SJCRH30 (cell line): ENCODE data around the gene USP7. TPM values are rescaled to one million over a fixed set of nuclear protein-coding genes. Genes with fewer than 3 reads are reported as not detected.

Experiments used
- DNase-seq, 2 experiments: peaks; one replicate each; pipeline ENCODE4 v3.0.0-alpha.2; 2015 to 2020
- H3K27ac ChIP-seq: fragments of 250-450 bp; sonication (Bioruptor Pico); 2 replicates; pipeline ENCODE4 v1.5.1; 2020; ENCODE audit warnings: mild to moderate bottlenecking, moderate library complexity
- H3K27me3 ChIP-seq: fragments of 250-450 bp; sonication (Bioruptor Pico); 2 replicates; pipeline ENCODE4 v1.5.1; 2020; ENCODE audit warnings: mild to moderate bottlenecking, moderate library complexity
- H3K36me3 ChIP-seq: fragments of 250-450 bp; sonication (Bioruptor Pico); 2 replicates; pipeline ENCODE4 v1.5.1; 2020; ENCODE audit warnings: mild to moderate bottlenecking, moderate library complexity
- H3K4me1 ChIP-seq: fragments of 250-450 bp; sonication (Bioruptor Pico); 2 replicates; pipeline ENCODE4 v1.5.1; 2020; ENCODE audit warnings: mild to moderate bottlenecking, moderate library complexity
- H3K4me3 ChIP-seq: fragments of 250-450 bp; sonication (Bioruptor Pico); 2 replicates; pipeline ENCODE4 v1.5.1; 2020; ENCODE audit warnings: mild to moderate bottlenecking, moderate library complexity
- H3K9me3 ChIP-seq: fragments of 250-450 bp; sonication (Bioruptor Pico); replicated peaks from 2 replicates; pipeline ENCODE4 v1.5.1; 2020; ENCODE audit warnings: mild to moderate bottlenecking, moderate library complexity
- total RNA-seq: library from RNA; depleted of rRNA; stranded (reverse); fragments of >200 nt; shearing (Covaris generic); gene quantifications from 2 replicates; pipeline ENCODE4 v1.2.3, GENCODE V29; 2014

The USP7 gene
- total RNA-seq, 1 experiment from 2014 or later: 91.7 TPM

GRCh38 chr16:8867216-8867931 is 96.3 kb downstream of the USP7 start:
- H3K36me3 ChIP-seq: peaks cover 6% of the 10 kb centered on the region
- no peaks in the 10 kb centered on the region for H3K9me3 ChIP-seq
- DNase-seq: peak; percentile 53 to 56
- peak overlapping the region; percentile 94 for H3K4me3 ChIP-seq
- no peaks in the 10 kb centered on the region for H3K27me3 ChIP-seq
- H3K27ac ChIP-seq: peak overlapping the region; percentile 100
- peaks cover 23% of the 10 kb centered on the region for H3K4me1 ChIP-seq

- H3K27ac ChIP-seq: peak overlapping the region; percentile 100
- DNase-seq: no peak
- peaks cover 6% of the 10 kb centered on the region for H3K36me3 ChIP-seq
- H3K9me3 ChIP-seq: no peaks in the 10 kb centered on the region
- no peaks in the 10 kb centered on the region for H3K27me3 ChIP-seq
- peaks cover 25% of the 10 kb centered on the region for H3K4me1 ChIP-seq
- peak overlapping the region; percentile 94 for H3K4me3 ChIP-seq
These were observed 96.9 kb downstream of the USP7 start for GRCh38 chr16:8866884-8867215.

GRCh38 chr16:8866118-8866883 is 97.4 kb downstream of the USP7 start:
- Histone ChIP-seq H3K27me3 (no peaks in the 10 kb centered on the region), H3K4me3 (peak overlapping the region; percentile 94), H3K27ac (peak overlapping the region; percentile 100; the same call in 1 of the 2 replicates), H3K9me3 (no peaks in the 10 kb centered on the region), H3K36me3 (peaks cover 6% of the 10 kb centered on the region), H3K4me1 (peaks cover 27% of the 10 kb centered on the region)
- peak; percentile 46 to 58 for DNase-seq

- Histone ChIP-seq H3K4me1 (peaks cover 20% of the 10 kb centered on the region), H3K27me3 (no peaks in the 10 kb centered on the region), H3K27ac (no peak overlapping the region), H3K4me3 (no peak overlapping the region), H3K9me3 (no peaks in the 10 kb centered on the region), H3K36me3 (peaks cover 7% of the 10 kb centered on the region)
- DNase-seq: no peak
These were observed 98.4 kb downstream of the USP7 start for GRCh38 chr16:8865145-8865882.

- Histone ChIP-seq H3K36me3 (peaks cover 12% of the 10 kb centered on the region), H3K27ac (no peak overlapping the region), H3K9me3 (no peaks in the 10 kb centered on the region), H3K4me1 (peaks cover 20% of the 10 kb centered on the region), H3K27me3 (no peaks in the 10 kb centered on the region), H3K4me3 (no peak overlapping the region)
- DNase-seq: no peak
These were observed 99.1 kb downstream of the USP7 start for GRCh38 chr16:8864480-8865110.

GRCh38 chr16:8863594-8864424 is 99.9 kb downstream of the USP7 start:
- H3K27me3 ChIP-seq: no peaks in the 10 kb centered on the region
- no peaks in the 10 kb centered on the region for H3K9me3 ChIP-seq
- H3K4me1 ChIP-seq: peaks cover 20% of the 10 kb centered on the region
- H3K4me3 ChIP-seq: no peak overlapping the region
- no peak overlapping the region for H3K27ac ChIP-seq
- DNase-seq: no peak
- H3K36me3 ChIP-seq: peaks cover 19% of the 10 kb centered on the region

GRCh38 chr16:8862309-8863130 is 101.2 kb downstream of the USP7 start:
- H3K4me1 ChIP-seq: peaks cover 20% of the 10 kb centered on the region
- no peaks in the 10 kb centered on the region for H3K9me3 ChIP-seq
- no peak for DNase-seq
- H3K36me3 ChIP-seq: peaks cover 30% of the 10 kb centered on the region
- no peak overlapping the region for H3K4me3 ChIP-seq
- H3K27me3 ChIP-seq: no peaks in the 10 kb centered on the region
- no peak overlapping the region for H3K27ac ChIP-seq

GRCh38 chr16:8861563-8862308 is 102.0 kb downstream of the USP7 start:
- Histone ChIP-seq H3K9me3 (no peaks in the 10 kb centered on the region), H3K4me3 (no peak overlapping the region), H3K27me3 (no peaks in the 10 kb centered on the region), H3K27ac (no peak overlapping the region), H3K36me3 (peaks cover 32% of the 10 kb centered on the region), H3K4me1 (peaks cover 20% of the 10 kb centered on the region)
- DNase-seq: no peak

GRCh38 chr16:8859913-8860881 is 103.5 kb downstream of the USP7 start:
- no peak overlapping the region for H3K4me3 ChIP-seq
- DNase-seq: no peak
- H3K9me3 ChIP-seq: no peaks in the 10 kb centered on the region
- H3K27me3 ChIP-seq: no peaks in the 10 kb centered on the region
- H3K36me3 ChIP-seq: peaks cover 44% of the 10 kb centered on the region
- peaks cover 8% of the 10 kb centered on the region; the same call in 1 of the 2 replicates for H3K4me1 ChIP-seq
- no peak overlapping the region for H3K27ac ChIP-seq

- Histone ChIP-seq H3K27me3 (no peaks in the 10 kb centered on the region), H3K4me3 (no peak overlapping the region), H3K9me3 (no peaks in the 10 kb centered on the region), H3K4me1 (peaks cover 5% of the 10 kb centered on the region; the same call in 1 of the 2 replicates), H3K36me3 (peaks cover 52% of the 10 kb centered on the region), H3K27ac (no peak overlapping the region)
- DNase-seq: no peak
These were observed 104.5 kb downstream of the USP7 start for GRCh38 chr16:8858994-8859912.

- H3K27ac ChIP-seq: no peak overlapping the region
- no peak for DNase-seq
- H3K4me3 ChIP-seq: no peak overlapping the region
- no peaks in the 10 kb centered on the region; the same call in 1 of the 2 replicates for H3K4me1 ChIP-seq
- peaks cover 70% of the 10 kb centered on the region for H3K36me3 ChIP-seq
- H3K9me3 ChIP-seq: no peaks in the 10 kb centered on the region
- no peaks in the 10 kb centered on the region for H3K27me3 ChIP-seq
These were observed 107.7 kb downstream of the USP7 start for GRCh38 chr16:8855972-8856371.
